Measurements from ENCODE around the gene TMEM145. TPM values are rescaled to one million over a fixed set of nuclear protein-coding genes. Genes with fewer than 3 reads are reported as not detected.

Gene TMEM145
- total and polyA plus RNA-seq, 10 of the 15 experiments (the other 5 are each of a cell fraction or from before 2014, with no cell fraction given), result 0.04 to 0.97 (median 0.16) TPM; not detected in 4

GRCh38 chr19:42335374-42335936 is 22.3 kb downstream of the TMEM145 start (continued):
- TF ChIP-seq MTA2 (IDR thresholded peaks at IDR 0.05; ENCODE audit: low read depth), result no peak
- TF ChIP-seq FOXK2 (IDR thresholded peaks at IDR 0.05), result no peak
- no peak for TF ChIP-seq NFYB (IDR thresholded peaks at IDR 0.05; ENCODE audit: insufficient read depth, low read depth, low read length)
- TF ChIP-seq MTA3 (IDR thresholded peaks at IDR 0.05; ENCODE audit: borderline replicate concordance, low read length), result no peak
- TF ChIP-seq, protein P1, sequence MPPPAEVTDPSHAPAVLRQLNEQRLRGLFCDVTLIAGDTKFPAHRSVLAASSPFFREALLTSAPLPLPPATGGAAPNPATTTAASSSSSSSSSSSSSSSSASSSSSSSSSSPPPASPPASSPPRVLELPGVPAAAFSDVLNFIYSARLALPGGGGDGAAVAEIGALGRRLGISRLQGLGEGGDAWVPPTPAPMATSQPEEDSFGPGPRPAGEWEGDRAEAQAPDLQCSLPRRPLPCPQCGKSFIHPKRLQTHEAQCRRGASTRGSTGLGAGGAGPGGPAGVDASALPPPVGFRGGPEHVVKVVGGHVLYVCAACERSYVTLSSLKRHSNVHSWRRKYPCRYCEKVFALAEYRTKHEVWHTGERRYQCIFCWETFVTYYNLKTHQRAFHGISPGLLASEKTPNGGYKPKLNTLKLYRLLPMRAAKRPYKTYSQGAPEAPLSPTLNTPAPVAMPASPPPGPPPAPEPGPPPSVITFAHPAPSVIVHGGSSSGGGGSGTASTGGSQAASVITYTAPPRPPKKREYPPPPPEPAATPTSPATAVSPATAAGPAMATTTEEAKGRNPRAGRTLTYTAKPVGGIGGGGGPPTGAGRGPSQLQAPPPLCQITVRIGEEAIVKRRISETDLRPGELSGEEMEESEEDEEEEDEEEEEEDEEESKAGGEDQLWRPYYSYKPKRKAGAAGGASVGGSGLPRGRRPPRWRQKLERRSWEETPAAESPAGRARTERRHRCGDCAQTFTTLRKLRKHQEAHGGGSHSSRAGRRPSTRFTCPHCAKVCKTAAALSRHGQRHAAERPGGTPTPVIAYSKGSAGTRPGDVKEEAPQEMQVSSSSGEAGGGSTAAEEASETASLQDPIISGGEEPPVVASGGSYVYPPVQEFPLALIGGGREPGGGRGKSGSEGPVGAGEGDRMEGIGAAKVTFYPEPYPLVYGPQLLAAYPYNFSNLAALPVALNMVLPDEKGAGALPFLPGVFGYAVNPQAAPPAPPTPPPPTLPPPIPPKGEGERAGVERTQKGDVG (CRISPR knock-in tag; IDR thresholded peaks at IDR 0.05), result no peak

- no TSS peak for BruUV-seq (replicated peaks)
- in situ Hi-C loops (cut with MboI) (no loop called here), intact Hi-C loops (cut with micrococcal nuclease; ENCODE audit: unreplicated experiment) (no loop called here)
- FAIRE-seq, result no peak
- no peaks in the 10 kb centered on the region for H3K4me1 ChIP-seq (ENCODE audit: control insufficient read depth, insufficient read depth, low read length)
- no peak overlapping the region for H2AFZ ChIP-seq (ENCODE audit: control insufficient read depth, low read depth, low read length)
- no peaks in the 10 kb centered on the region for H3K27me3 ChIP-seq (replicated peaks in 1 of 2; ENCODE audit: control insufficient read depth in 2 of 2, insufficient read depth in 2 of 2, low read length in 1 of 2)
- no peak overlapping the region for H3K9ac ChIP-seq (ENCODE audit: control insufficient read depth, insufficient read depth, low read length)
- no peaks in the 10 kb centered on the region for H3K9me3 ChIP-seq (replicated peaks; ENCODE audit: control insufficient read depth, insufficient read depth, low read length)
- ChIA-PET POLR2A (no interaction called here), CTCF (no interaction called here), RAD21 (ENCODE audit: unreplicated experiment) (no interaction called here), SMC1A (ENCODE audit: uncharacterized antibody, unreplicated experiment) (no interaction called here)
- H3K4me3 ChIP-seq, result no peak overlapping the region
- no peak overlapping the region for H3K4me2 ChIP-seq (ENCODE audit: control insufficient read depth, insufficient read depth)
- WGBS (ENCODE audit: insufficient coverage, insufficient replicate concordance, low lambda C conversion rate, missing lambda C conversion rate), result 88% methylated on average over 19 of the region's 19 CpGs
- H3K79me2 ChIP-seq (ENCODE audit: control insufficient read depth, insufficient read depth, low read length), result no peaks in the 10 kb centered on the region
- no peak overlapping the region for H3K27ac ChIP-seq (ENCODE audit: control insufficient read depth, insufficient read depth)
- H3K36me3 ChIP-seq (ENCODE audit: control insufficient read depth in 2 of 2, insufficient read depth in 2 of 2, low read length in 1 of 2), result peaks cover 0 to 3% of the 10 kb centered on the region in 2 experiments; a peak in 3 of 4 replicates
- TF ChIP-seq NFXL1 (IDR thresholded peaks at IDR 0.05; ENCODE audit: borderline replicate concordance) (no peak), POLR2AphosphoS5 (IDR thresholded peaks at IDR 0.05; ENCODE audit: low read length) (no peak), RELB (IDR thresholded peaks at IDR 0.05; ENCODE audit: low read depth) (no peak), RB1 (IDR thresholded peaks at IDR 0.05; ENCODE audit: borderline replicate concordance) (no peak), ATF7 (IDR thresholded peaks at IDR 0.05; ENCODE audit: low read depth) (no peak), HDAC2 (IDR thresholded peaks at IDR 0.05) (no peak), ZSCAN29 (IDR thresholded peaks at IDR 0.05) (no peak), ZNF274 (IDR thresholded peaks at IDR 0.05; ENCODE audit: insufficient read depth, insufficient read length) (no peak)
- TF ChIP-seq, protein P2, sequence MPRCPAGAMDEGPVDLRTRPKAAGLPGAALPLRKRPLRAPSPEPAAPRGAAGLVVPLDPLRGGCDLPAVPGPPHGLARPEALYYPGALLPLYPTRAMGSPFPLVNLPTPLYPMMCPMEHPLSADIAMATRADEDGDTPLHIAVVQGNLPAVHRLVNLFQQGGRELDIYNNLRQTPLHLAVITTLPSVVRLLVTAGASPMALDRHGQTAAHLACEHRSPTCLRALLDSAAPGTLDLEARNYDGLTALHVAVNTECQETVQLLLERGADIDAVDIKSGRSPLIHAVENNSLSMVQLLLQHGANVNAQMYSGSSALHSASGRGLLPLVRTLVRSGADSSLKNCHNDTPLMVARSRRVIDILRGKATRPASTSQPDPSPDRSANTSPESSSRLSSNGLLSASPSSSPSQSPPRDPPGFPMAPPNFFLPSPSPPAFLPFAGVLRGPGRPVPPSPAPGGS (IDR thresholded peaks at IDR 0.05; ENCODE audit: borderline replicate concordance, insufficient read depth, low read depth, low read length, poor library complexity, severe bottlenecking), result no peak
- H4K20me1 ChIP-seq (ENCODE audit: control insufficient read depth, insufficient read depth), result no peaks in the 10 kb centered on the region
- DNase-seq (ENCODE audit: low read depth, low spot score), result no peak
- ATAC-seq, result no peak
These were observed 22.9 kb downstream of the TMEM145 start for GRCh38 chr19:42335971-42336370.

Measured in GM12878 (cell line).